ENCODE results near the gene HM13.
"Not testable (repeated sequence)": the region's sequence is repeated elsewhere in the genome, so short reads cannot be mapped to it uniquely, and the experiment has no call there.

HM13 gene

GRCh38 chr20:31612271-31612640 lies 98.0 kb downstream of the HM13 start:
- not testable (repeated sequence) for DNase-seq

- no peak for DNase-seq
Measured at GRCh38 chr20:31615416-31615815, 101.2 kb downstream of the HM13 start.

- DNase-seq: no peak
Measured at GRCh38 chr20:31617432-31618104, 103.3 kb downstream of the HM13 start.
